Endothelial cell (in vitro differentiated cells): ENCODE measurements around the gene ASIC1. TPM values are rescaled to one million over a fixed set of nuclear protein-coding genes. Genes with fewer than 3 reads are reported as not detected.

Source experiments
- DNase-seq: peaks from one replicate; pipeline ENCODE4 v3.0.0; 2021; ENCODE audit warnings: low spot score
- H3K27ac Mint-ChIP-seq: one replicate; pipeline ENCODE4 v1.8.0; 2021; ENCODE audit warnings: mixed read lengths, inconsistent platforms; ENCODE audit not compliant: unreplicated experiment
- H3K27me3 Mint-ChIP-seq: one replicate; pipeline ENCODE4 v1.8.0; 2021; ENCODE audit warnings: mild to moderate bottlenecking, moderate library complexity, mixed read lengths, inconsistent platforms; ENCODE audit not compliant: unreplicated experiment
- H3K36me3 Mint-ChIP-seq: one replicate; pipeline ENCODE4 v1.8.0; 2021; ENCODE audit warnings: mild to moderate bottlenecking, low read depth, mixed read lengths, inconsistent platforms; ENCODE audit not compliant: unreplicated experiment
- H3K4me1 Mint-ChIP-seq: one replicate; pipeline ENCODE4 v1.8.0; 2021; ENCODE audit warnings: mild to moderate bottlenecking, mixed read lengths, inconsistent platforms; ENCODE audit not compliant: unreplicated experiment
- H3K4me3 Mint-ChIP-seq: one replicate; pipeline ENCODE4 v1.8.0; 2021; ENCODE audit warnings: mild to moderate bottlenecking, mixed read lengths, inconsistent platforms; ENCODE audit not compliant: unreplicated experiment
- H3K9me3 Mint-ChIP-seq: one replicate; pipeline ENCODE4 v1.8.0; 2021; ENCODE audit warnings: mixed read lengths, inconsistent platforms; ENCODE audit not compliant: unreplicated experiment
- total RNA-seq: library from RNA; stranded (reverse); fragmentation: NEBNext Ultra II Directional; extraction: Animal tissue kit (Norgen Biotek cat#: 25700); gene quantifications from one replicate; pipeline ENCODE4 v1.2.1, GENCODE V29; 2021; ENCODE audit not compliant: unreplicated experiment
- TF ChIP-seq, protein P1 (sequence below): fragments of 200-600 bp; sonication (generic); IDR thresholded peaks from one replicate; pipeline ENCODE4 v1.5.0; 2021; ENCODE audit warnings: antibody characterized with exemption; ENCODE audit not compliant: unreplicated experiment

The ASIC1 gene
- total RNA-seq, 1 donor from 2014 or later, result 1.9 TPM

DNA sequence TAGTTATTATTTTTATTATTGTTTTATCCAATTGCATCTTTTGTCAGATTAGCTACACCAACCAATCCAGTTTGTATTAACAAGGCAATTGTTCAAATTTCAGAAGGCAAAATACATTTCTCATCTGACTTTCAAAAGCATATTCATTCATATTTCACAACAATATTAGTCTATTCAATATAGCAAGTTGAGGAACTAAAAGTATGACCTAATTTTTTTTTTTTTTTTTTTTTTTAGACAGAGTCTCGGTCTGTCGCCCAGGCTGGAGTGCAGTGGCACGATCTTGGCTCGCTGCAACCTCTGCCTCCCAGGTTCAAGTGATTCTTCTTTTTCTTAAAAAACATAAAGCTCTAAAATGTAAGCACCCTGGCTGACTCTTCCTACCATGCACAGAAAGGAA, 71.9 kb downstream of the ASIC1 start:
- Mint-ChIP-seq H3K9me3 (no peaks in the 10 kb centered on the region), H3K27ac (no peak overlapping the region), H3K4me3 (no peak overlapping the region), H3K36me3 (peaks cover 10% of the 10 kb centered on the region), H3K4me1 (peaks cover 18% of the 10 kb centered on the region), H3K27me3 (no peaks in the 10 kb centered on the region)
- DNase-seq, result no peak
- TF ChIP-seq, protein P1, sequence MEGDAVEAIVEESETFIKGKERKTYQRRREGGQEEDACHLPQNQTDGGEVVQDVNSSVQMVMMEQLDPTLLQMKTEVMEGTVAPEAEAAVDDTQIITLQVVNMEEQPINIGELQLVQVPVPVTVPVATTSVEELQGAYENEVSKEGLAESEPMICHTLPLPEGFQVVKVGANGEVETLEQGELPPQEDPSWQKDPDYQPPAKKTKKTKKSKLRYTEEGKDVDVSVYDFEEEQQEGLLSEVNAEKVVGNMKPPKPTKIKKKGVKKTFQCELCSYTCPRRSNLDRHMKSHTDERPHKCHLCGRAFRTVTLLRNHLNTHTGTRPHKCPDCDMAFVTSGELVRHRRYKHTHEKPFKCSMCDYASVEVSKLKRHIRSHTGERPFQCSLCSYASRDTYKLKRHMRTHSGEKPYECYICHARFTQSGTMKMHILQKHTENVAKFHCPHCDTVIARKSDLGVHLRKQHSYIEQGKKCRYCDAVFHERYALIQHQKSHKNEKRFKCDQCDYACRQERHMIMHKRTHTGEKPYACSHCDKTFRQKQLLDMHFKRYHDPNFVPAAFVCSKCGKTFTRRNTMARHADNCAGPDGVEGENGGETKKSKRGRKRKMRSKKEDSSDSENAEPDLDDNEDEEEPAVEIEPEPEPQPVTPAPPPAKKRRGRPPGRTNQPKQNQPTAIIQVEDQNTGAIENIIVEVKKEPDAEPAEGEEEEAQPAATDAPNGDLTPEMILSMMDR, result no peak

DNA sequence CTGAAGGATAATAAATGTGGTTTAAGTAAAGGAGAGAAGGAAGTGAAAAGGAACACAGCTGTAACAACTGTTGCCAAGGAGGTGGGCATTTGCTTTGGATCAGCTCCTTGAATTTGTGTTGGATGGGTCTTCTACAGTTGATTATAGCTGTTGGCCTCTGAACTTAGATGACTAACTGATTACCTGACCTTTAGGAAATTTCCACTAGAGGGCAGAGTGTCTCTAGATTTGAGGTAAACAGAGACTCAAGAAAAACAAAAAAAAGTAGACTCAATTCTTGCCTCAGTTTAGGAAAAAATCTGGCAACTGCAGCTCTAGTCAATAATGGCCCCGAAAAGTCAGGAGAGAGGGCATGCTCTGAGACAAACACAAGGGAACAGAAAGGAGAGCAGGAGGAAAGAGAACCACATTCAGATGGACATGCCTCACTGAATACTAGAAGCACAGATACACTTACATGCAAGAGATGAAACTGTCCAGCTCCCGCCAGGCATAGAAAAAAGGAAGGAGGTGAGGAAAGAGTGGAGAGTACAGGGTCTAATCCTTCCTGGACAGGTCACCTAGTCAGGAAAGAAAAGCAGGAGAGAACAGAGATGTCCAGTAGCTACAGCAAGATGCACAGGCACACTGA, 75.2 kb downstream of the ASIC1 start:
- H3K36me3 Mint-ChIP-seq, result peaks cover 25% of the 10 kb centered on the region
- H3K4me3 Mint-ChIP-seq, result no peak overlapping the region
- H3K4me1 Mint-ChIP-seq, result peaks cover 15% of the 10 kb centered on the region
- H3K27ac Mint-ChIP-seq, result no peak overlapping the region
- no peak for DNase-seq
- H3K9me3 Mint-ChIP-seq, result no peaks in the 10 kb centered on the region
- TF ChIP-seq, protein P1, result peak; percentile 74
- peaks cover 2% of the 10 kb centered on the region for H3K27me3 Mint-ChIP-seq

Other genes with a start within 250 kb of the ASIC1 start
- gene NCKAP5L, start 229.2 kb upstream of the ASIC1 start, total RNA-seq, result 70.9 TPM
- gene BCDIN3D, start 214.5 kb upstream of the ASIC1 start, total RNA-seq, result 2.6 TPM
- not detected for gene FAIM2, start 153.7 kb upstream of the ASIC1 start, total RNA-seq
- 0.05 TPM for gene AQP2, start 106.9 kb upstream of the ASIC1 start, total RNA-seq
- gene AQP5, start 95.7 kb upstream of the ASIC1 start, total RNA-seq, result 0.26 TPM
- gene AQP6, start 84.6 kb upstream of the ASIC1 start, total RNA-seq, result not detected
- 19.5 TPM for gene RACGAP1, start 32.1 kb upstream of the ASIC1 start, total RNA-seq
- gene SMARCD1, start 27.7 kb downstream of the ASIC1 start, total RNA-seq, result 101 TPM
- gene GPD1, start 46.4 kb downstream of the ASIC1 start, total RNA-seq, result not detected
- 36.4 TPM for gene COX14, start 54.6 kb downstream of the ASIC1 start, total RNA-seq
- 61.7 TPM for gene CERS5, start 109.8 kb downstream of the ASIC1 start, total RNA-seq
- gene LIMA1, start 225.9 kb downstream of the ASIC1 start, total RNA-seq, result 14.3 TPM